Prostate gland (tissue), 2 donors: ENCODE measurements around the gene NEURL1.

ENCODE experiments used
- CTCF ChIP-seq, 4 experiments: fragments of 200-600 bp in 2 of 4; fragments of 450-650 bp in 2 of 4; sonication (generic) in 2 of 4; IDR thresholded peaks; 1 replicate in 3 of 4; 2 replicates in 1 of 4; pipeline ENCODE4 v1.5.1; 2016 to 2019; ENCODE audit warnings: antibody characterized with exemption in 4 of 4, mild to moderate bottlenecking in 2 of 4, moderate library complexity in 2 of 4
- POLR2A ChIP-seq: fragments of 450-650 bp; IDR thresholded peaks from one replicate; pipeline ENCODE4 v1.6.1; 2016; ENCODE audit warnings: antibody characterized with exemption, mild to moderate bottlenecking

DNA sequence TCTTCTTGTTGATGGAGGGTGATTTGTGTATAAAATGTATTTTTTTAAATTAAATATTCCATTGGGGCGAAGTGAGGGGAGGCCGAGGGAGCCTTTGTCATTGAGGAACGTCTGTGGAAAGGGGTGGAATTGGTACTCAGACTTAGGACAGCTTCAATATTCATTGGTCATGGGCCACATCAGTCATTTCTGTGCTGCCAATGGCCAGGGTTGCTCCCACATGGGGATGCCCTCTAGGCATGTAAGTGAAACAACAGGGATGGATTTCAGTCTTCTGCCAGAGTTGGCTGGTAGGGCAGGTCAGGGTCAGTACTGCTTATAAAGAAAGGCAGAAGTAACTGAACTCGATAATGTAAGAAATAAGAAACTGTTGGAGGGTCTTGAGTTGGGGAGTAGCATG is 47.2 kb downstream of the NEURL1 start:
- no peak for TF ChIP-seq CTCF (IDR thresholded peaks at IDR 0.05)
- no peak for TF ChIP-seq POLR2A
